22Rv1 (cell line): ENCODE measurements around the gene C1QTNF9.

Experiments used
- H3K27ac ChIP-seq: fragments of 450-650 bp; 2 replicates; pipeline ENCODE4 v1.5.1; 2017
- ZFX ChIP-seq: fragments of 450-650 bp; IDR thresholded peaks from 2 replicates; pipeline ENCODE4 v1.6.1; 2017; ENCODE audit warnings: antibody characterized with exemption, borderline replicate concordance
- TF ChIP-seq, protein P1 (sequence below): fragments of 450-650 bp; IDR thresholded peaks from 2 replicates; pipeline ENCODE4 v1.5.1; 2017; ENCODE audit warnings: mild to moderate bottlenecking

The C1QTNF9 gene

GRCh38 chr13:24284889-24285565 lies 24.4 kb upstream of the C1QTNF9 start:
- TF ChIP-seq, protein P1, sequence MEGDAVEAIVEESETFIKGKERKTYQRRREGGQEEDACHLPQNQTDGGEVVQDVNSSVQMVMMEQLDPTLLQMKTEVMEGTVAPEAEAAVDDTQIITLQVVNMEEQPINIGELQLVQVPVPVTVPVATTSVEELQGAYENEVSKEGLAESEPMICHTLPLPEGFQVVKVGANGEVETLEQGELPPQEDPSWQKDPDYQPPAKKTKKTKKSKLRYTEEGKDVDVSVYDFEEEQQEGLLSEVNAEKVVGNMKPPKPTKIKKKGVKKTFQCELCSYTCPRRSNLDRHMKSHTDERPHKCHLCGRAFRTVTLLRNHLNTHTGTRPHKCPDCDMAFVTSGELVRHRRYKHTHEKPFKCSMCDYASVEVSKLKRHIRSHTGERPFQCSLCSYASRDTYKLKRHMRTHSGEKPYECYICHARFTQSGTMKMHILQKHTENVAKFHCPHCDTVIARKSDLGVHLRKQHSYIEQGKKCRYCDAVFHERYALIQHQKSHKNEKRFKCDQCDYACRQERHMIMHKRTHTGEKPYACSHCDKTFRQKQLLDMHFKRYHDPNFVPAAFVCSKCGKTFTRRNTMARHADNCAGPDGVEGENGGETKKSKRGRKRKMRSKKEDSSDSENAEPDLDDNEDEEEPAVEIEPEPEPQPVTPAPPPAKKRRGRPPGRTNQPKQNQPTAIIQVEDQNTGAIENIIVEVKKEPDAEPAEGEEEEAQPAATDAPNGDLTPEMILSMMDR = no peak
- TF ChIP-seq ZFX = no peak
- no peak overlapping the region for H3K27ac ChIP-seq

GRCh38 chr13:24286624-24287023 lies 22.8 kb upstream of the C1QTNF9 start:
- no peak overlapping the region for H3K27ac ChIP-seq
- no peak for TF ChIP-seq ZFX
- TF ChIP-seq, protein P1 = no peak

DNA sequence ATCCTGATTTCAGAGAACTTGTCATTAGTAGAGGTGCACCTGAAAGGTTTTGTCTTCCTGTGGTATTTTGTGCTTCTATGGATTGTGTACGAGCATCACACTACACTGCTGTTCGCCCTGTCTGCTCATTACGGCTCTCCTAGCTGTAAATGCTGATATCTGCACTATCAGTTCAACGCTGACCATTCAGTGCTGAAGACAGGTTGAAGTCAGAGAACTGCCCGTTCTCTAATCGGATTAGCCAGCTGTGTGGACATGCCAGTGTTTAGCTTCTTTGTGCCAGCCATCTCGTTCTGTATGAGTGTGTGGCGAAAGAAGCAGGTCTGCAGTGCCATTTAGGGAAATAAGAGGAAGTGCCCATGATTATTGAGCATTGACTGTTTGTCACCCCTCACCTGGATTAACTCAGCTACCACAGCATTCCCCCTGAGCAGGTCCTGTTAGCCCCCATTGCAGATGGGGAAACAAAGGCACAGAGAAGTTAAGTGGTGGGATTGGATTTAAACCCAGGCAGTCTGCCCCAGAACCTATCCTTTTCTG lies 21.6 kb upstream of the C1QTNF9 start:
- H3K27ac ChIP-seq = no peak overlapping the region
- TF ChIP-seq ZFX = no peak
- TF ChIP-seq, protein P1 = no peak

DNA sequence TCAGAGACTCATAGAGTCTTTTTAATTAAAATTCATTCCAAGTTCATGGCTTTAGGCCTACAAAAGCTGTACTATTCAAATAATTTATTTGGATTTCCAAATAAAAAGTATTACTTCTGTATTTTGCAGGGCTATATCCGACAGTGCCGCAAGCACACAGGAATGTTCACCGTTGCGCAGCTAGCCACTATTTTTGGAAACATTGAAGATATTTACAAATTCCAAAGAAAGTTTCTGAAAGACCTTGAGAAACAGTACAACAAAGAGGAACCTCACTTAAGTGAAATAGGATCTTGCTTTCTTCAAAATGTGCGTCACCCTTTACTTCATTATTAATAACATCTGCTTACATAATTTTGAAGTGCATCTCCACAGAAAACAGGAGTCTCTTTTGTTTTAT lies 20.5 kb upstream of the C1QTNF9 start:
- TF ChIP-seq ZFX = no peak
- TF ChIP-seq, protein P1 = no peak
- no peak overlapping the region for H3K27ac ChIP-seq

DNA sequence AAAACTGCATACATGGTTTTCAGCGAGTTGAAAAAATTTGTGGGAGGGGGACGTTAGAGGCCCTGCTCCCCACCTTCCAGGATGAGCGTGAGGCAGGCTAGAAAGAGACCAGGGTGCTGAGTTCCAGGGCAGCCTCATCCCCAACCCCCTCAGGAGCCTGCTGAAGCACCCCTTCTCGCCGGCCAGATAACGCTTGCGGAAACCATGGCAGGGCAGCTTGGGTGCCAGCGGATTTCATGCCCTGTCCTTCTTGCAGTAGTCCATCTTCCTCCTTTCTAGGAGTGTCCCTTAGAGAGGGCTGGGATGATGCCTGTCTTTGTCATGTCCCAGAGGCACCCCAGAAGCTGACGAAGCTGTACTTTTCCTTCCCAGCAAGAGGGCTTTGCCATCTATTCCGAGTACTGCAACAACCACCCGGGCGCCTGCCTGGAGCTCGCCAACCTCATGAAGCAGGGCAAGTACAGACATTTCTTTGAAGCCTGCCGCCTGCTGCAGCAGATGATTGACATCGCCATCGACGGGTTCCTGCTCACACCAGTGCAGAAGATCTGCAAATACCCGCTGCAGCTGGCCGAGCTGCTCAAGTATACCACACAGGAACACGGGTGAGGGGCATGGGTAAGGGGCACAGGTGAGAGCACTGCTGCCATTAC lies 19.0 kb upstream of the C1QTNF9 start:
- H3K27ac ChIP-seq = no peak overlapping the region
- TF ChIP-seq, protein P1 = no peak
- TF ChIP-seq ZFX = no peak

- H3K27ac ChIP-seq = no peak overlapping the region
- TF ChIP-seq, protein P1 = no peak
- TF ChIP-seq ZFX = no peak
Measured at GRCh38 chr13:24292481-24292880, 16.9 kb upstream of the C1QTNF9 start.

DNA sequence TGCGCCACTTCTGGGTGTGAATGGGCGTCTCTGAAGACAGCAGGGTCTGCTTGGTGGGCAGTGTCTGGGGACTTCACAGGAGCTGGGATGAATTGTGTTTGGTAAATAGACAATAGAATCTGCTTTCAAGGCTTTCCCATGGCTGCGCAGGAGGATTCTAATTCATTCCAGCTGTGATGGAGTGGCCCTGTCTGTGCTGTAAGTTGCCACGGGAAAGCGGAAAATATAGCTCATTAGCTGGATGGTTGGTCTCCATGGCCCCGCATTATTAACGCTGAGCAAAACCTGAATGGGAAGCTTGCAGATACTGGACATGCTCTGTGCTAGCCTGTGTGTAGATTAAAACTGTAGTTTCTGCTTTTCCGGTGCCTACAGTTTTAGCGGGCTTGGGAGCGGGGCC lies 15.6 kb upstream of the C1QTNF9 start:
- TF ChIP-seq, protein P1 = no peak
- TF ChIP-seq ZFX = no peak
- H3K27ac ChIP-seq = no peak overlapping the region
